Nephron (organoid): ENCODE data around the gene TMEM209.
"Not testable (repeated sequence)": the region's sequence is repeated elsewhere in the genome, so short reads cannot be mapped to it uniquely, and the experiment has no call there.

Experiments used
- H3K27ac Mint-ChIP-seq, 3 experiments: 2 replicates each; pipeline ENCODE4 v1.8.0; 2020; ENCODE audit warnings: mixed read lengths in 3 of 3, mild to moderate bottlenecking in 2 of 3, moderate library complexity in 1 of 3
- H3K27me3 Mint-ChIP-seq: 2 replicates; pipeline ENCODE4 v1.8.0; 2021; ENCODE audit warnings: low read depth, mild to moderate bottlenecking, moderate library complexity, mixed read lengths
- H3K36me3 Mint-ChIP-seq: 2 replicates; pipeline ENCODE4 v1.8.0; 2020; ENCODE audit warnings: low read depth, mixed read lengths
- H3K4me1 Mint-ChIP-seq: 2 replicates; pipeline ENCODE4 v1.8.0; 2020; ENCODE audit warnings: mixed read lengths
- H3K4me3 Mint-ChIP-seq, 3 experiments: 2 replicates each; pipeline ENCODE4 v1.8.0; 2020; ENCODE audit warnings: mild to moderate bottlenecking in 3 of 3, mixed read lengths in 3 of 3, moderate library complexity in 2 of 3
- H3K9me3 Mint-ChIP-seq: 2 replicates; pipeline ENCODE4 v1.8.0; 2020; ENCODE audit warnings: mixed read lengths
- TF ChIP-seq, protein P1 (sequence below), 3 experiments: fragments of 200-600 bp; sonication (generic); IDR thresholded peaks; one replicate each; pipeline ENCODE4 v1.5.0; 2021; ENCODE audit warnings: antibody characterized with exemption in 3 of 3; ENCODE audit not compliant: unreplicated experiment in 3 of 3

Gene TMEM209

DNA sequence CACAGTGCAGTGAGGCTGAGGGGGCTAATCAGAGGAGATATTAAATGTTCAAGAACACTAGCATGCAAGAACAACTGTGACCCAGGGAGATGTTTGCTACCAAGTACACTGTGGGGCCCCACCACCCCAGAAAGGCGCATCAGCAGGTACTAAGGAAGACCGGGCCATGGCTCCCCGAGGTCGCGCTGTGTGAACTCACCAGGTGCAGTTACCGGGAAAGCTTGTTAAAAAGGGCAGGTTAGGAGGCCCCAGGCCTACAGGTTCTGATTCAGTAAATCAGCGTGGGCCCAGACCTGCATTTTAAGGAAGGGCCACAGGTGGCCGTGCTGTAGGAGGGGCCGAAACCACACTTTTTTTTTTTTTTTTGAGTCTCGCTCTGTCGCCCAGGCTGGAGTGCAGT is 54.6 kb downstream of the TMEM209 start:
- peak overlapping the region; percentile 45 to 80 (median 77) for H3K27ac Mint-ChIP-seq
- no peak overlapping the region for H3K4me3 Mint-ChIP-seq
- TF ChIP-seq, protein P1, sequence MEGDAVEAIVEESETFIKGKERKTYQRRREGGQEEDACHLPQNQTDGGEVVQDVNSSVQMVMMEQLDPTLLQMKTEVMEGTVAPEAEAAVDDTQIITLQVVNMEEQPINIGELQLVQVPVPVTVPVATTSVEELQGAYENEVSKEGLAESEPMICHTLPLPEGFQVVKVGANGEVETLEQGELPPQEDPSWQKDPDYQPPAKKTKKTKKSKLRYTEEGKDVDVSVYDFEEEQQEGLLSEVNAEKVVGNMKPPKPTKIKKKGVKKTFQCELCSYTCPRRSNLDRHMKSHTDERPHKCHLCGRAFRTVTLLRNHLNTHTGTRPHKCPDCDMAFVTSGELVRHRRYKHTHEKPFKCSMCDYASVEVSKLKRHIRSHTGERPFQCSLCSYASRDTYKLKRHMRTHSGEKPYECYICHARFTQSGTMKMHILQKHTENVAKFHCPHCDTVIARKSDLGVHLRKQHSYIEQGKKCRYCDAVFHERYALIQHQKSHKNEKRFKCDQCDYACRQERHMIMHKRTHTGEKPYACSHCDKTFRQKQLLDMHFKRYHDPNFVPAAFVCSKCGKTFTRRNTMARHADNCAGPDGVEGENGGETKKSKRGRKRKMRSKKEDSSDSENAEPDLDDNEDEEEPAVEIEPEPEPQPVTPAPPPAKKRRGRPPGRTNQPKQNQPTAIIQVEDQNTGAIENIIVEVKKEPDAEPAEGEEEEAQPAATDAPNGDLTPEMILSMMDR (IDR thresholded peaks at IDR 0.05; ENCODE audit: unreplicated experiment in 3 of 3): no peak
- H3K4me1 Mint-ChIP-seq: peaks cover 12% of the 10 kb centered on the region
- peaks cover 2% of the 10 kb centered on the region for H3K9me3 Mint-ChIP-seq
- H3K36me3 Mint-ChIP-seq: peaks cover 3% of the 10 kb centered on the region
- no peaks in the 10 kb centered on the region for H3K27me3 Mint-ChIP-seq

DNA sequence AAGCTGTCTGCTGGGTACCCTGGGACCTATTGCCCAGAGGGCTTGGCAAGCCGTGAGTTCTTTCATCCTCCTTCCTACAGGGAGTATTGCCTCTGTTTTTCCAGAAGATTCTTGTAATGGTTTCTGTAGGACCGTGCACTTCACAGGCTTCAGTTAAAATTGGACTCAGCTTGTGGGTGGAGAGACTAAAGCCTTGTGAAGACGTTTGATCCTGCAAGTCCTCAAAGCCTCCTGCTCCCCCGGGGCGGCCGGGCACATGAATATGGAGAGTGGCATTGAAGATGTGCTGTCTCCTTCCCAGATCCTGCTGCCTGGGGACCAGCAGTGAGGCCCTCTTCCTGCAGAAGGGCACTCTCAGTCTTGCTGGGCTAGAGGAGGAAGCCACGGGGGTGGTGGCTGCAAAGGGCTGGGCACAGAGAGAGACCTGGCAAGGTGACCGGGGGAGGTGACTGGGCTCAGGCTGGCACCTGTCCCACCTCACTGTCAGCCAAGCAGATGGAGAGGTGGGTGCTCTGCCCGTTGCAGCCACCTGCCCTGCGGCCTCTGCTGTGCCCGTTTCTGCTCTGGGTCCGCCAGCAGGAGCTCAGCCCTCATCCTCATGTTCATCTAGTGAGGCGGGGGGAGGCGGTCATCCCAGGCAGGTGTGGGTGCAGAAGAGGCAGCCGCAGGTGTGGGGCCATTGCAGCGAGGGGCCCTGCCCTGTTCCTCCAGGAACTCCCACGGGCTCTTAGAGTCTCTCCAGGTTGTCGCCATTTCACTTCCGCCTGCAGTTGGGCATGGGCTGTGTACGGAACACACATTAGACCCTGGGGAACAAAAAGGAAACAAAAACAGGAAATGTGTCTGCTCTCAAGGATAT is 55.7 kb downstream of the TMEM209 start:
- Mint-ChIP-seq H3K4me1 (peaks cover 20% of the 10 kb centered on the region), H3K27ac (peak overlapping the region; percentile 60 to 85 (median 80)), H3K36me3 (no peaks in the 10 kb centered on the region), H3K9me3 (no peaks in the 10 kb centered on the region), H3K27me3 (no peaks in the 10 kb centered on the region), H3K4me3 (no peak overlapping the region)
- TF ChIP-seq, protein P1 (IDR thresholded peaks at IDR 0.05; ENCODE audit: unreplicated experiment in 3 of 3): no peak

DNA sequence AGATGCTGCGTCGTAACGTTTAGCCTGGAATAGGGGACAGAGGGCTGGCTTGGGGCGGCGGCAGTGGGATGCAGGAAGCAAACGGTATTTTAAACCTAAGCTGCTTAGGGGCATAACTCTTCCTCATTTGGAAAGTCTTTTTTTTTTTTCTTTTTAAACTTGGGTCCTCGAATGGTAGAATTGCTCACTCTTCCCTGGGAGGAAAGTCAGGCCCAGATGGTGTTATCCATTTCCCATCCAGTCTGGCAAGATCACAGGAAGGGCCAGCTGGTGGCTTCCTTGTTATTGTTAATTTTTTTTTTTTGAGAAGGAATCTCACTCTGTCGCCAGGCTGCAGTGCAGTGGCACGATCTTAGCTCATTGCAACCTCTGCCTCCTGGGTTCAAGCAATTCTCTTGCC is 56.6 kb downstream of the TMEM209 start:
- H3K27me3 Mint-ChIP-seq: no peaks in the 10 kb centered on the region
- peaks cover 24% of the 10 kb centered on the region for H3K4me1 Mint-ChIP-seq

DNA sequence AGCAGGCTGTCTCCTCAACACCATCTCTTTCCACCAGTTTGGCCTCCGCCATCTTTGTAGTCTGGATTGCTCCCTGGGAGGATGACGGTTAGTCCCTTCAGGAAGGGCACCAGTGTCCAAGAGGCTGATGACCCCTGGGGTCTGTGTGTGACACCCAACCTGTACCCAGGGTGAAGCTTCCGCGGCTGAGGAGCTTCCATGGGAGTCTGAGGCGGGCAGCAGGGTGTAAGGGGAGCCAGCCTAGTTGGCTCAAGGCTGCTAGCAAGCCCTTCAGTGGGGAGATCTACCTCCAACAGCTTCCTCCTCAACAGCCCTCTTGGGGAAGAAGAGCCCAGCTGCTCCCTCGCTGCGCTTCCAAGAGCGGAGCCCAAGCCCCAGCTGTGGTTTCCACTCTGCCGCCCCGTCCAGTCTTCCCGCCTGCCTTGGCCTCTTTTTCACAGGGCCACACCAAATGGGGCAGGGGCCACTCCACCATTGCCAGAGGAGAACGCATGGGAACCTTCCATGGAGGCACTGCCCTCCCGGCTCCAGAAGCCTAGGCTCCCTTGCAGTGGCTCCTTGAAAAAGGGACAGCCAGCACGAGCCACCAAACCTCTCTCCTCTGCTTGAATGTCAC is 57.4 kb downstream of the TMEM209 start:
- Mint-ChIP-seq H3K27me3 (no peaks in the 10 kb centered on the region), H3K27ac (peak overlapping the region; percentile 47 to 79 (median 77)), H3K4me1 (peaks cover 30% of the 10 kb centered on the region), H3K36me3 (no peaks in the 10 kb centered on the region), H3K4me3 (no peak overlapping the region), H3K9me3 (no peaks in the 10 kb centered on the region)
- TF ChIP-seq, protein P1 (IDR thresholded peaks at IDR 0.05; ENCODE audit: unreplicated experiment in 3 of 3): no peak

More for the DNA sequence above, 56.6 kb downstream of the TMEM209 start:
- H3K4me3 Mint-ChIP-seq: no peak overlapping the region
- TF ChIP-seq, protein P1 (IDR thresholded peaks at IDR 0.05; ENCODE audit: unreplicated experiment in 3 of 3): no peak
- H3K36me3 Mint-ChIP-seq: no peaks in the 10 kb centered on the region
- H3K27ac Mint-ChIP-seq: peak overlapping the region; percentile 47 to 79 (median 77)
- H3K9me3 Mint-ChIP-seq: no peaks in the 10 kb centered on the region

DNA sequence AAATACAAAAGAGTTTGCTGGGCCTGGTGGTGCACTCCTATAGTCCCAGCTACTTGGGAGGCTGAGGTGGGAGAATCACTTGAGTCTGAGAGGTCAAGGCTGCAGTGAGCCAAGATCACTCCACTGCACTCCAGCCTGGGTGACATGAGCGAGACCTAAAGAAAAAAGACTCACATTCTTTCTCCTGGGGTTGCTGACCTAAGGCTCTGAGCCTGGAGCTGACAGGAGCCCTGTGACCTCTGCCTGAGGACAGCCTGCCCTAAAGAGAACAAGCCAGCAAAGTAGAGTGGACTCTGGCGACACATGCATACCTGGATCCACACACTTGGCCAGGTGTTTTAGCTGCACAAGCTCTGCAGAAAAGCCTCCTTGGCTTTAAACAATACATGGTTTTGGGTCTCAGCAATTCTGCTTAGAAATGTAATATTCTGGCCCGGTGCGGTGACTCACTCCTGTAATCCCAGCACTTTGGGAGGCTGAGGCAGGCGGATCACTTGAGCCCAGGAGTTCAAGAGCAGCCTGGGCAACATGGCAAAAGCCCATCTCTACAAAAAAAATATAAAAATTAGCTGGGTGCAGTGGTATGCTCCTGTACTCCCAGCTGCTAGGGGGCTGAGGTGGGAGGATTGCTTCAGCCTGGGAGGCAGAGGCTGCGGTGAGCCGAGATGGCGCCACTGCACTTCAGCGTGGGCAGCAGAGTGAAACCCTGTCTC is 58.4 kb downstream of the TMEM209 start:
- H3K4me3 Mint-ChIP-seq: no peak overlapping the region
- H3K4me1 Mint-ChIP-seq: peaks cover 37% of the 10 kb centered on the region
- no peaks in the 10 kb centered on the region for H3K27me3 Mint-ChIP-seq
- no peaks in the 10 kb centered on the region for H3K36me3 Mint-ChIP-seq
- TF ChIP-seq, protein P1 (IDR thresholded peaks at IDR 0.05; ENCODE audit: unreplicated experiment in 3 of 3): no peak
- H3K27ac Mint-ChIP-seq: peak overlapping the region; percentile 46 to 79 (median 62)
- no peaks in the 10 kb centered on the region for H3K9me3 Mint-ChIP-seq

DNA sequence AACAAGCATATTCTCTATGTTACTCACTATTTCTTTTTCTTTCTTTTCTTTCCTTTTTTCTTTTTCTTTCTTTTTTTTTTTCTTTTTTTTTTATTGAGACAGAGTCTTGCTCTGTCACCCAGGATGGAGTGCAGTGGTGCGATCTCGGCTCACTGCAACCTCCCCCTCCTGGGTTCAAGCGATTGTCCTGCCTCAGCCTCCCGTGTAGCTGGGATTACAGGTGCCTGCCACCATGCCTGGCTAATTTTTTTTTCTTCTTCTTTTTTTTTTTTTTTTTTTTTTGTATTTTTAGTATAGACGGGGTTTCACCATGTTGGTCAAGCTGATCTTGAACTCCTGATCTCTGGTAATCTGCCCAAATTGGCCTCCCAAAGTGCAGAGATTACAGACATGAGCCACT is 59.1 kb downstream of the TMEM209 start:
- H3K27ac Mint-ChIP-seq: peak overlapping the region; percentile 63 to 91 (median 79)
- peaks cover 42% of the 10 kb centered on the region for H3K4me1 Mint-ChIP-seq
- not testable (repeated sequence) for H3K9me3 Mint-ChIP-seq, H3K27me3 Mint-ChIP-seq, H3K36me3 Mint-ChIP-seq, H3K4me3 Mint-ChIP-seq
